HepG2 (cell line): Measurements from ENCODE around the gene ECE2. TPM values are rescaled to one million over a fixed set of nuclear protein-coding genes. Genes with fewer than 3 reads are reported as not detected.
A peak's percentile ranks its signal among the peaks of the same experiment; 100 is the strongest.

Source experiments
- BORCS8-MEF2B ChIP-seq: sonication (generic); formaldehyde crosslinking; IDR thresholded peaks from 2 replicates; pipeline ENCODE4 v1.8.0; 2022; ENCODE audit warnings: mild to moderate bottlenecking, missing genetic modification reagents
- ELF1 ChIP-seq: sonication (generic); formaldehyde crosslinking; IDR thresholded peaks from 2 replicates; pipeline ENCODE4 v1.4.0; 2020; ENCODE audit warnings: missing genetic modification reagents
- GATAD1 ChIP-seq: IDR thresholded peaks from 2 replicates; pipeline ENCODE4 v1.6.1; 2016; ENCODE audit warnings: missing genetic modification reagents, missing compliant biosample characterization
- GTF2F1 ChIP-seq: fragments of 150-350 bp; IDR thresholded peaks from 2 replicates; pipeline ENCODE4 v1.6.1; 2014; ENCODE audit warnings: low read length
- NAIF1 ChIP-seq: sonication (generic); formaldehyde crosslinking; IDR thresholded peaks from 2 replicates; pipeline ENCODE4 v1.5.0; 2020; ENCODE audit warnings: mild to moderate bottlenecking, missing genetic modification reagents, borderline replicate concordance
- NBN ChIP-seq: fragments of 450-650 bp; conservative IDR thresholded peaks from 2 replicates; pipeline ENCODE4 v1.6.1; 2017
- NFIB ChIP-seq: sonication (generic); formaldehyde crosslinking; IDR thresholded peaks from 2 replicates; pipeline ENCODE4 v1.9.0; 2021; ENCODE audit warnings: missing genetic modification reagents, mild to moderate bottlenecking, borderline replicate concordance
- NFIC ChIP-seq: IDR thresholded peaks from 2 replicates; pipeline ENCODE4 v1.6.1; 2012; ENCODE audit warnings: mild to moderate bottlenecking, low read length, inconsistent platforms
- SIN3A ChIP-seq: IDR thresholded peaks from 2 replicates; pipeline ENCODE4 v1.6.1; 2011; ENCODE audit warnings: low read depth, mild to moderate bottlenecking, control low read depth, low read length, borderline replicate concordance
- SRY ChIP-seq: sonication (generic); formaldehyde crosslinking; IDR thresholded peaks from 2 replicates; pipeline ENCODE4 v1.8.0; 2022; ENCODE audit warnings: mild to moderate bottlenecking, missing genetic modification reagents
- TOE1 ChIP-seq: sonication (generic); formaldehyde crosslinking; IDR thresholded peaks from 2 replicates; pipeline ENCODE4 v1.4.0; 2020; ENCODE audit warnings: mild to moderate bottlenecking, missing genetic modification reagents
- ZFP1 ChIP-seq: IDR thresholded peaks from 2 replicates; pipeline ENCODE4 v1.6.1; 2016
- ZFY ChIP-seq: sonication (generic); formaldehyde crosslinking; IDR thresholded peaks from 2 replicates; pipeline ENCODE4 v1.4.0; 2020; ENCODE audit warnings: missing genetic modification reagents
- ZNF143 ChIP-seq: sonication (generic); formaldehyde crosslinking; IDR thresholded peaks from 2 replicates; pipeline ENCODE4 v1.4.0; 2020; ENCODE audit warnings: missing genetic modification reagents
- ZNF335 ChIP-seq: sonication (generic); formaldehyde crosslinking; IDR thresholded peaks from 2 replicates; pipeline ENCODE4 v1.4.0; 2020; ENCODE audit warnings: missing genetic modification reagents
- ZNF431 ChIP-seq: sonication (generic); formaldehyde crosslinking; IDR thresholded peaks from 2 replicates; pipeline ENCODE4 v1.9.0; 2022; ENCODE audit warnings: missing genetic modification reagents, low read depth, mild to moderate bottlenecking, borderline replicate concordance
- ZNF615 ChIP-seq: sonication (generic); formaldehyde crosslinking; IDR thresholded peaks from 2 replicates; pipeline ENCODE4 v1.5.0; 2020; ENCODE audit warnings: mild to moderate bottlenecking, missing genetic modification reagents, borderline replicate concordance
- ZNF660 ChIP-seq: sonication (generic); formaldehyde crosslinking; IDR thresholded peaks from 2 replicates; pipeline ENCODE4 v1.5.1; 2020; ENCODE audit warnings: mild to moderate bottlenecking, low read depth, missing genetic modification reagents, borderline replicate concordance
- ZNF749 ChIP-seq: sonication (generic); formaldehyde crosslinking; IDR thresholded peaks from 2 replicates; pipeline ENCODE4 v1.8.0; 2022; ENCODE audit warnings: mild to moderate bottlenecking, missing genetic modification reagents, moderate library complexity, borderline replicate concordance
- ZSCAN21 ChIP-seq: sonication (generic); formaldehyde crosslinking; IDR thresholded peaks from 2 replicates; pipeline ENCODE4 v1.8.0; 2022; ENCODE audit warnings: mild to moderate bottlenecking, missing genetic modification reagents, moderate library complexity, borderline replicate concordance
- polyA plus RNA-seq, 8 experiments: library from polyadenylated mRNA; depleted of rRNA in 3 of 8; stranded (reverse) in 7 of 8; unstranded in 1 of 8; fragments of >200 nt; fragmentation: Illumina TruSeq in 4 of 8; extraction: Trizol in 4 of 8; gene quantifications; 2 replicates each; pipeline versions ENCODE4 v1.2.1 to v1.2.3, GENCODE V29; 2011 to 2016; ENCODE audit warnings: low read depth in 4 of 8, missing spikeins in 1 of 8, mixed read lengths in 1 of 8; ENCODE audit not compliant: insufficient read depth in 1 of 8
- total RNA-seq, 5 experiments: library from RNA; depleted of rRNA; stranded (reverse); fragments of >200 nt; fragmentation: Illumina TruSeq; extraction: Trizol; gene quantifications; 2 replicates each; pipeline ENCODE4 v1.2.3, GENCODE V29; 2016; ENCODE audit warnings: low read depth in 1 of 5
- TF ChIP-seq, protein P1 (sequence below): IDR thresholded peaks from 2 replicates; pipeline ENCODE4 v1.6.1; 2018; ENCODE audit warnings: missing genetic modification reagents
- TF ChIP-seq, protein P2 (sequence below): fragments of 450-650 bp; IDR thresholded peaks from 2 replicates; pipeline ENCODE4 v1.6.1; 2016
- TF ChIP-seq, protein P3 (sequence below): sonication (generic); formaldehyde crosslinking; IDR thresholded peaks from 2 replicates; pipeline ENCODE4 v1.5.0; 2020; ENCODE audit warnings: mild to moderate bottlenecking, low read depth, missing genetic modification reagents, borderline replicate concordance
- TF ChIP-seq, protein P4 (sequence below): sonication (generic); formaldehyde crosslinking; IDR thresholded peaks from 2 replicates; pipeline ENCODE4 v1.8.1; 2023; ENCODE audit warnings: mild to moderate bottlenecking, moderate library complexity, missing genetic modification reagents
- TF ChIP-seq, protein P5 (sequence below): sonication (generic); formaldehyde crosslinking; IDR thresholded peaks from 2 replicates; pipeline ENCODE4 v1.8.0; 2022; ENCODE audit warnings: mild to moderate bottlenecking, missing genetic modification reagents; ENCODE audit not compliant: insufficient replicate concordance

Gene ECE2
- total and polyA plus RNA-seq, 2 of the 13 experiments (the other 11 are each of a cell fraction or from before 2014, with no cell fraction given): not detected

DNA sequence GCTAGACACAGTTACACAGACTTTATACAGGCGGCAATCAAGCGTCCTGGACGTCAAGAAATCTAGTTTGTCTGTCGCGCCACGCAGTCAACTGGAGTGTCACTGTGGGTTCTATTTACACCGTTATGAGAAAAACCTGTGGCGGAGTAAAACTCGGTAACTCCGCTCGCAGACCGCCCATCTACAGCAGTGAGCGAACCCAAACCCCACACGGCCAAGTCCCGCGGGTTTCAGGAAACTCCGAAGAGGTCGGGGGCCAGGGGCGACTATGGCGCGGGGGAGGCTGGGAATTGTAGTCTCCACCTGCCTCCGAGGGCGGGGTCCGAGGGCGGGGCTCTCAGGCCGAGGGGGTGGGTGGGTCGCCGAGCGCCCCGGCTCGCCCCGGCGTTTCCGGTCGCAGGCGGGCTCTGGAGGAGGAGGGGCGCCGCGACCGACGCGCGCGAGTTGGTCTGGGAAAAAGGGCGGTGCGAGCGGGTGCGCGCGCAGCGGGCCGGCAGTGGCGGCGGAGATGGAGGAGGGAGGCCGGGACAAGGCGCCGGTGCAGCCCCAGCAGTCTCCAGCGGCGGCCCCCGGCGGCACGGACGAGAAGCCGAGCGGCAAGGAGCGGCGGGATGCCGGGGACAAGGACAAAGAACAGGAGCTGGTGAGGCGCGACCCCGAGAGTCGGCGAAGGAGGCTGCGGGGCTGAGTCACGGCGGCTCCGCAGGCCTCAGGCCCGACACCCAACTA is 23.1 kb downstream of the ECE2 start, which contains the start of gene PSMD2 (continued):
- 0 out of 2 replicates have a peak, but pooled peaks have one; percentile 61 for TF ChIP-seq ZNF615
- TF ChIP-seq ZSCAN21 (CRISPR knock-in tag): peak; percentile 78
- TF ChIP-seq, protein P1, sequence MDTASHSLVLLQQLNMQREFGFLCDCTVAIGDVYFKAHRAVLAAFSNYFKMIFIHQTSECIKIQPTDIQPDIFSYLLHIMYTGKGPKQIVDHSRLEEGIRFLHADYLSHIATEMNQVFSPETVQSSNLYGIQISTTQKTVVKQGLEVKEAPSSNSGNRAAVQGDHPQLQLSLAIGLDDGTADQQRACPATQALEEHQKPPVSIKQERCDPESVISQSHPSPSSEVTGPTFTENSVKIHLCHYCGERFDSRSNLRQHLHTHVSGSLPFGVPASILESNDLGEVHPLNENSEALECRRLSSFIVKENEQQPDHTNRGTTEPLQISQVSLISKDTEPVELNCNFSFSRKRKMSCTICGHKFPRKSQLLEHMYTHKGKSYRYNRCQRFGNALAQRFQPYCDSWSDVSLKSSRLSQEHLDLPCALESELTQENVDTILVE: peak; percentile 72
- peak; percentile 41; the same call in 1 of the 2 replicates for TF ChIP-seq SRY (CRISPR knock-in tag)
- TF ChIP-seq, protein P2, sequence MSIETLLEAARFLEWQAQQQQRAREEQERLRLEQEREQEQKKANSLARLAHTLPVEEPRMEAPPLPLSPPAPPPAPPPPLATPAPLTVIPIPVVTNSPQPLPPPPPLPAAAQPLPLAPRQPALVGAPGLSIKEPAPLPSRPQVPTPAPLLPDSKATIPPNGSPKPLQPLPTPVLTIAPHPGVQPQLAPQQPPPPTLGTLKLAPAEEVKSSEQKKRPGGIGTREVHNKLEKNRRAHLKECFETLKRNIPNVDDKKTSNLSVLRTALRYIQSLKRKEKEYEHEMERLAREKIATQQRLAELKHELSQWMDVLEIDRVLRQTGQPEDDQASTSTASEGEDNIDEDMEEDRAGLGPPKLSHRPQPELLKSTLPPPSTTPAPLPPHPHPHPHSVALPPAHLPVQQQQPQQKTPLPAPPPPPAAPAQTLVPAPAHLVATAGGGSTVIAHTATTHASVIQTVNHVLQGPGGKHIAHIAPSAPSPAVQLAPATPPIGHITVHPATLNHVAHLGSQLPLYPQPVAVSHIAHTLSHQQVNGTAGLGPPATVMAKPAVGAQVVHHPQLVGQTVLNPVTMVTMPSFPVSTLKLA: no peak
- TF ChIP-seq BORCS8-MEF2B (CRISPR knock-in tag): no peak
- TF ChIP-seq ZFY (CRISPR knock-in tag): peak; percentile 98
- TF ChIP-seq TOE1: 0 out of 2 replicates have a peak, but pooled peaks have one; percentile 80
- no peak for TF ChIP-seq NBN
- TF ChIP-seq, protein P3, sequence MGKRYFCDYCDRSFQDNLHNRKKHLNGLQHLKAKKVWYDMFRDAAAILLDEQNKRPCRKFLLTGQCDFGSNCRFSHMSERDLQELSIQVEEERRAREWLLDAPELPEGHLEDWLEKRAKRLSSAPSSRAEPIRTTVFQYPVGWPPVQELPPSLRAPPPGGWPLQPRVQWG (CRISPR knock-in tag): no peak
- no peak for TF ChIP-seq NFIB (CRISPR knock-in tag)
- TF ChIP-seq, protein P4, sequence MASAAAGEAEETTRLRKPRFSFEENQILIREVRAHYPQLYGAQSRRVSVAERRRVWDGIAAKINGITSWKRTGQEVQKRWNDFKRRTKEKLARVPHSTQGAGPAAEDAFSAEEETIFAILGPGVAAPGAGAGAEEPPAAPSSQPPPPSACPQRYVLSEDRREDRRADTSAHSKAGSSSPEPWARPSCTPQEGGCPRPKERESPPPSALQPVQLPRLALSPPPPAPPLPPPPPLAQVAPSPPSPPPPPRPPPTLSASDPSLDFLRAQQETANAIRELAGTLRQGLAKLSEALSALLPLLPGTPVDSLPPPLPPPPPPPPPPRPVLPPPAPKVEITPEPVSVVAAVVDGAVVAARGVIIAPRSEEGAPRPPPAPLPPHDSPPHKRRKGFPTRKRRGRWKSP (CRISPR knock-in tag): 0 out of 2 replicates have a peak, but pooled peaks have one; percentile 33
- TF ChIP-seq ZNF660 (CRISPR knock-in tag): no peak
- TF ChIP-seq, protein P5, sequence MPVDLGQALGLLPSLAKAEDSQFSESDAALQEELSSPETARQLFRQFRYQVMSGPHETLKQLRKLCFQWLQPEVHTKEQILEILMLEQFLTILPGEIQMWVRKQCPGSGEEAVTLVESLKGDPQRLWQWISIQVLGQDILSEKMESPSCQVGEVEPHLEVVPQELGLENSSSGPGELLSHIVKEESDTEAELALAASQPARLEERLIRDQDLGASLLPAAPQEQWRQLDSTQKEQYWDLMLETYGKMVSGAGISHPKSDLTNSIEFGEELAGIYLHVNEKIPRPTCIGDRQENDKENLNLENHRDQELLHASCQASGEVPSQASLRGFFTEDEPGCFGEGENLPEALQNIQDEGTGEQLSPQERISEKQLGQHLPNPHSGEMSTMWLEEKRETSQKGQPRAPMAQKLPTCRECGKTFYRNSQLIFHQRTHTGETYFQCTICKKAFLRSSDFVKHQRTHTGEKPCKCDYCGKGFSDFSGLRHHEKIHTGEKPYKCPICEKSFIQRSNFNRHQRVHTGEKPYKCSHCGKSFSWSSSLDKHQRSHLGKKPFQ (CRISPR knock-in tag): peak; percentile 19
- TF ChIP-seq GATAD1: peak; percentile 82
- TF ChIP-seq ZFP1 (CRISPR knock-in tag): 0 out of 2 replicates have a peak, but pooled peaks have one; percentile 22
- TF ChIP-seq NFIC: no peak
- peak; percentile 89 for TF ChIP-seq ZNF143
- peak; percentile 52; the same call in 1 of the 2 replicates for TF ChIP-seq NAIF1 (CRISPR knock-in tag)
- no peak for TF ChIP-seq ZNF431 (CRISPR knock-in tag)
- peak; percentile 29; the same call in 1 of the 2 replicates for TF ChIP-seq ZNF335 (CRISPR knock-in tag)
- TF ChIP-seq SIN3A: peak; percentile 62; the same call in 1 of the 2 replicates
- TF ChIP-seq ELF1 (CRISPR knock-in tag): peak; percentile 75
- TF ChIP-seq ZNF749 (CRISPR knock-in tag): 0 out of 2 replicates have a peak, but pooled peaks have one; percentile 25
- TF ChIP-seq GTF2F1: no peak
